Measurements from ENCODE around the gene ENGASE.
A peak's percentile ranks its signal among the peaks of the same experiment; 100 is the strongest.

ENGASE gene

DNA sequence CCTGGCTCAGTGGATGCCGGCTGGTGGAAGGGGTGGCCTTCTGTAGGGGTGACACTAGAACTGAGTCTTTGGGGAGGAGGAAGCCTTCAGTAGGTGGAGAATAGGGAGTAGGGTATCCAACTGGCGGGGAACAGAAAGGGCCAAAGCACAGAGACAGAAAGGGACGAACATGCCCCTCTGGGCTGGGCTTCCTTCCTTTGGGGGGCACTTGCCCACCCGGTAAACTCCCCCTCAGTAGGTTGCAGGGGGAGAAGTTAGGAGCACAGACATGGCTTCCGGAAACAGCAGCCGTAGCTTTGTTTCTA, 774 bp downstream of the ENGASE start:
- Histone ChIP-seq H3K9me3 (ENCODE audit: control insufficient read depth in 1 of 2, low read length in 2 of 2) (no peaks in the 10 kb centered on the region), H3K27ac (ENCODE audit: low read length) (peak overlapping the region; percentile 58), H3K4me3 (ENCODE audit: low read depth in 1 of 2, low read length in 2 of 2) (peak overlapping the region; percentile 83 to 85), H3K36me3 (ENCODE audit: control insufficient read depth in 1 of 2, insufficient read depth in 2 of 2, low read length in 2 of 2) (peaks cover 17 to 29% of the 10 kb centered on the region in 2 donors), H3K27me3 (ENCODE audit: low read depth, low read length) (no peaks in the 10 kb centered on the region), H3K4me1 (ENCODE audit: control insufficient read depth in 1 of 2, insufficient read depth in 2 of 2, low read length in 2 of 2) (peaks cover 7 to 11% of the 10 kb centered on the region in 2 donors)

DNA sequence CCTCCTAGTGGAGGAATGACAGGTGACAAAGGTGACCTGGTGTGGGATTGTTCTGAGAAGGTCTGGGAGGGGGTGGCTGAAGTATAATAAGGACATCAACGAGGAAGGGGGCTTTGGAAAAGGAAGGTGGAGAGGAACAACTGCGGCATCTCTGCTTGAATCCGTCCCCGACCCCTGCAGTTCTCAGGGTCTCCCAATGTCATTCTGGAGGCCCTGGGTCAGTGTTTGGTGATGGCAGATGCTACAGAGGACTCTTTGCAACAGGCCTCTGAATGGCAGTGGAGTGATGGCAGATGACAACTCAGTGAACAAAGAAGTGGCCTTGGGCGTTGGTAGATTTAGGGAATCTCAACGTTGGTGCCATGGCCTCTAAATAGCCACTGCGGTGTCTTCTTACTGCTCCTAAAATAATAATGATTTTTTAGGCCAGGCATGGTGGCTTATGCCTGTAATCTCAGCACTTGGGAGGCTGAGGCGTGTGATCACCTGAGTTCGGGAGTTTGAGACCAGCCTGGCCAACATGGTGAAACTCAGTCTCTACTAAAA, 1.3 kb downstream of the ENGASE start:
- Histone ChIP-seq H3K27me3 (ENCODE audit: low read depth, low read length) (no peaks in the 10 kb centered on the region), H3K36me3 (ENCODE audit: control insufficient read depth in 1 of 2, insufficient read depth in 2 of 2, low read length in 2 of 2) (peaks cover 21 to 35% of the 10 kb centered on the region in 2 donors), H3K27ac (ENCODE audit: low read length) (peak overlapping the region; percentile 58), H3K9me3 (ENCODE audit: control insufficient read depth in 1 of 2, low read length in 2 of 2) (no peaks in the 10 kb centered on the region), H3K4me3 (ENCODE audit: low read depth in 1 of 2, low read length in 2 of 2) (peak overlapping the region; percentile 83 to 85), H3K4me1 (ENCODE audit: control insufficient read depth in 1 of 2, insufficient read depth in 2 of 2, low read length in 2 of 2) (peaks cover 7 to 11% of the 10 kb centered on the region in 2 donors)

DNA sequence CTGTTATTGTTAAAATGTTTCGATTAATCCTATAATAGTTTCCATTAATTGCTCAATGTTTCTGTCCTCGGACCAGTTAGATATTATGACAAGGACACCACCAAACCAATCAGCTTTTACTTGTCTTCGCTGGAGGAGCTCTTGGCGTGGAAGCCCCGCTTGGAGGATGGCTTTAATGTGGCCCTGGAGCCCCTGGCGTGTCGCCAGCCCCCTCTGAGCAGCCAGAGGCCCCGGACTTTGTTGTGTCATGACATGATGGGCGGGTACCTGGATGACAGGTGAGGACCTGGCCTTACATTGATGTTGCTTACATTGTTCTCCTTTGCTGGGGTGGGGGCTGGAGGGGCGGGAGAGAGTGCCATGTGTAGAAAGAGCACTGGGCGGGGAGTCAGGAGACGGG, 3.0 kb downstream of the ENGASE start:
- peaks cover 21 to 43% of the 10 kb centered on the region in 2 donors for H3K36me3 ChIP-seq (ENCODE audit: control insufficient read depth in 1 of 2, insufficient read depth in 2 of 2, low read length in 2 of 2)
- no peaks in the 10 kb centered on the region for H3K9me3 ChIP-seq (ENCODE audit: control insufficient read depth in 1 of 2, low read length in 2 of 2)
- no peak overlapping the region for H3K27ac ChIP-seq (ENCODE audit: low read length)
- H3K4me1 ChIP-seq (ENCODE audit: control insufficient read depth in 1 of 2, insufficient read depth in 2 of 2, low read length in 2 of 2) = peaks cover 7 to 11% of the 10 kb centered on the region in 2 donors
- H3K4me3 ChIP-seq (ENCODE audit: low read depth in 1 of 2, low read length in 2 of 2) = no peak overlapping the region
- no peaks in the 10 kb centered on the region for H3K27me3 ChIP-seq (ENCODE audit: low read depth, low read length)

- peaks cover 7 to 11% of the 10 kb centered on the region in 2 donors for H3K4me1 ChIP-seq (ENCODE audit: control insufficient read depth in 1 of 2, insufficient read depth in 2 of 2, low read length in 2 of 2)
- no peak overlapping the region for H3K4me3 ChIP-seq (ENCODE audit: low read depth in 1 of 2, low read length in 2 of 2)
- H3K36me3 ChIP-seq (ENCODE audit: control insufficient read depth in 1 of 2, insufficient read depth in 2 of 2, low read length in 2 of 2) = peaks cover 21 to 47% of the 10 kb centered on the region in 2 donors
- no peaks in the 10 kb centered on the region for H3K27me3 ChIP-seq (ENCODE audit: low read depth, low read length)
- no peak overlapping the region for H3K27ac ChIP-seq (ENCODE audit: low read length)
- no peaks in the 10 kb centered on the region for H3K9me3 ChIP-seq (ENCODE audit: control insufficient read depth in 1 of 2, low read length in 2 of 2)
Measured at GRCh38 chr17:79078476-79079190, 4.0 kb downstream of the ENGASE start.

DNA sequence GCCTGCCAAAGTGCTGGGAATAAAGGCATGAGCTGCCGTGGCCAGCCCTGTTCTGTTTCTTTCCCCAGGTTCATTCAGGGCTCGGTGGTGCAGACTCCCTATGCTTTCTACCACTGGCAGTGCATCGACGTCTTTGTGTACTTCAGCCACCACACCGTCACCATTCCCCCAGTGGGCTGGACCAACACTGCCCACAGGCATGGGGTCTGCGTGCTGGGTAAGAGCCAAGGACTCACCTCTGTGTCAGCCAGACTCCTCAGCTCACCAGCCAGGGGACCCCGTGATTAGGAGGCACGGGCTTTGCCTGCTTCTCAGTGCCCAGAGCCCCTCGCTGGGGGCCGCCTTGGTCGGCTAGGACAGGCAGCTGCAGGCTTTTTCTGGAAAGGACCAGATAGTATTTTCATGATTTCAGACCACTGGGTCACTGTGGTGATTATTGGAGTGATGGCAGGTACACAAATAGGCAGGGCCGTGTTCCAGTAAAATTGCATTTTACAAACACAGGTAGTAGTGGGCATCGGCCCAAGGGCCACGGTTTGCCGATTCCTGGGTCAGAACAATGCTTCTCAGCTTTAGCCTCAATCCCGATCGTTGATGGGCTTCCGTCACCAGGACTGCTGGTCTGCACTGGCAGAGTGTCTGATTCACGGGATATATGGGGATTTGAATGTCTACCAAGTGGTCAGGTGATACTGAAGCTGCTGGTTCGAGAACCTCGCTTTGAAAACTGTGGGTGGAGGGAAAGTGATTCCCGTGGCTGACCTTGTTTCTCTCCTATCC, 5.0 kb downstream of the ENGASE start:
- H3K27ac ChIP-seq (ENCODE audit: low read length) = no peak overlapping the region
- no peak overlapping the region for H3K4me3 ChIP-seq (ENCODE audit: low read depth in 1 of 2, low read length in 2 of 2)
- peaks cover 7% of the 10 kb centered on the region in 2 donors for H3K4me1 ChIP-seq (ENCODE audit: control insufficient read depth in 1 of 2, insufficient read depth in 2 of 2, low read length in 2 of 2)
- H3K36me3 ChIP-seq (ENCODE audit: control insufficient read depth in 1 of 2, insufficient read depth in 2 of 2, low read length in 2 of 2) = peaks cover 21 to 56% of the 10 kb centered on the region in 2 donors
- H3K9me3 ChIP-seq (ENCODE audit: control insufficient read depth in 1 of 2, low read length in 2 of 2) = no peaks in the 10 kb centered on the region
- H3K27me3 ChIP-seq (ENCODE audit: low read depth, low read length) = no peaks in the 10 kb centered on the region

DNA sequence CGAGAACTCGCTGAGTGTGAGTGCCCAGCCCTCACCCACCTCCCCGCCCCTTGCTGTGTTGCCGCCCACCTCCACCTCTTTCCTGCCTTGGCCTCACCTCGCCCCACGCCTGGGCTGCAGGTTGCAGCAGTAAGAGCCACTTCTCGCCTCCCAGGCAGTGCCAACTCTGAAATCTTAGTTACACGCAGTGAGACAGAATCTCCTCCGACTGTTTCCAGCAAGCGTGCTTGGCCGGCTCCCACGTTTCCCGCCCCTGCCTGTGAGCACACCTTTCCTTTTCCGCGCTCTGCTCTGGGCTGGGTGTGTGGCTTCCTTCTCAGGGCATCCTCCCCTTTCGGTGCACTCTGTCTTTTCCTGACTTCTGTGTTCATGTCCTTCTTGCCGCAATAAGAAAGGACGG, 5.7 kb downstream of the ENGASE start:
- H3K27me3 ChIP-seq (ENCODE audit: low read depth, low read length) = no peaks in the 10 kb centered on the region
- no peak overlapping the region for H3K27ac ChIP-seq (ENCODE audit: low read length)
- peaks cover 21 to 64% of the 10 kb centered on the region in 2 donors for H3K36me3 ChIP-seq (ENCODE audit: control insufficient read depth in 1 of 2, insufficient read depth in 2 of 2, low read length in 2 of 2)
- no peak overlapping the region for H3K4me3 ChIP-seq (ENCODE audit: low read depth in 1 of 2, low read length in 2 of 2)
- no peaks in the 10 kb centered on the region for H3K9me3 ChIP-seq (ENCODE audit: control insufficient read depth in 1 of 2, low read length in 2 of 2)
- H3K4me1 ChIP-seq (ENCODE audit: control insufficient read depth in 1 of 2, insufficient read depth in 2 of 2, low read length in 2 of 2) = peaks cover 6 to 7% of the 10 kb centered on the region in 2 donors

DNA sequence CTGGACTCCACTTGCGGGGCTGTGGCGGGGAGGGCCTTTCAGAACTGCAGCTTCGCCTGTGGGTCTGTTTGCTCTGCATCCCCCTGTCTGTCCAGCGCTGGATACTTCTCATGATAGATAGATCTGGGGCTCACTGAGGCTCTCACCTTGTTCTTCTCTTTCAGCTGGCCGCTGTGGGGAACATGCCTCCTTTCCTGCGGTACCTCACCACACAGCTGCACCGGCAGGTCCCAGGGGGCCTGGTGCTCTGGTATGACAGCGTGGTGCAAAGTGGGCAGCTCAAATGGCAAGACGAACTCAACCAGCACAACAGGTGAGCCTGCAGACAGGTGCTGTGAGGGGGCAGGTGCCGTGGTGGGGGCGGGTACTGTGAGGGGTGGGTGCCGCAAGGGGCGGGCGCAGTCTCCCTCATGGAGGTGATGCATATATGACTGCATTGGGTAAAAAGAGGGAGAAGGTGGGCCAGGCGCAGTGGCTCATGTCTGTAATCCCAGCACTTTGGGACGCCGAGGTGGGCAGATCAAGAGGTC, 6.2 kb downstream of the ENGASE start:
- Histone ChIP-seq H3K4me1 (ENCODE audit: control insufficient read depth in 1 of 2, insufficient read depth in 2 of 2, low read length in 2 of 2) (peaks cover 1 to 3% of the 10 kb centered on the region in 2 donors), H3K9me3 (ENCODE audit: control insufficient read depth in 1 of 2, low read length in 2 of 2) (no peaks in the 10 kb centered on the region), H3K27me3 (ENCODE audit: low read depth, low read length) (no peaks in the 10 kb centered on the region), H3K36me3 (ENCODE audit: control insufficient read depth in 1 of 2, insufficient read depth in 2 of 2, low read length in 2 of 2) (peaks cover 21 to 68% of the 10 kb centered on the region in 2 donors), H3K4me3 (ENCODE audit: low read depth in 1 of 2, low read length in 2 of 2) (no peak overlapping the region), H3K27ac (ENCODE audit: low read length) (no peak overlapping the region)

DNA sequence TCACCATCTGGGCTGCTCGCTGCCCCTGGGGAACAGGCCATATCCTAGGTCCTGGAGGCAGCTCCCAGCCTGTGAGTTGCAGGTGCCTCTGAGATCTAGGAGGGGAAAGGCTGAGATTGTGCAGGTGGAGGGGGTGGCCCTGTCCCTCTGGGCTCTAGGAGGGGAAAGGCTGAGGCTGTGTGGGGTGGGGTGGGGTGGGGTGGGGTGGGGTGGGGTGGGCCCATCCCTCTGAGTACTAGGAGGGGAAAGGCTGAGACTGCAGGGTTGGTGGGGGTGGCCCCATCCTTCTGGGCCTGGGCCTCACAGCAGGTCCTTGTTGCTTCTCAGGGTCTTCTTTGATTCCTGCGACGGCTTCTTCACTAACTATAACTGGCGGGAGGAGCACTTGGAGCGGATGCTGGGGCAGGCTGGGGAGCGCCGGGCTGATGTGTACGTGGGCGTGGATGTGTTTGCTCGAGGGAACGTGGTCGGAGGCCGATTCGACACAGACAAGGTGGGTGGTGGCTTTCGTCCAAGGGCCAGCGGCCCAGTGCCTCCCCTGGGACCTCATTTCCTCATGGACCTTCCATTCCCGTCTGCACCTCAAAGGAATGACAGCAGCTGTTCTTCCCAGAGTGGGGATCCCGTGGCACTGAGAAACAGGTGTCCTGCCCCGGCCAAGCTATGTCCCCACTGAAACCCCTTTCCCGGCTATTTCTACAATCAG, 7.1 kb downstream of the ENGASE start:
- no peak overlapping the region for H3K27ac ChIP-seq (ENCODE audit: low read length)
- H3K36me3 ChIP-seq (ENCODE audit: control insufficient read depth in 1 of 2, insufficient read depth in 2 of 2, low read length in 2 of 2) = peaks cover 21 to 74% of the 10 kb centered on the region in 2 donors

DNA sequence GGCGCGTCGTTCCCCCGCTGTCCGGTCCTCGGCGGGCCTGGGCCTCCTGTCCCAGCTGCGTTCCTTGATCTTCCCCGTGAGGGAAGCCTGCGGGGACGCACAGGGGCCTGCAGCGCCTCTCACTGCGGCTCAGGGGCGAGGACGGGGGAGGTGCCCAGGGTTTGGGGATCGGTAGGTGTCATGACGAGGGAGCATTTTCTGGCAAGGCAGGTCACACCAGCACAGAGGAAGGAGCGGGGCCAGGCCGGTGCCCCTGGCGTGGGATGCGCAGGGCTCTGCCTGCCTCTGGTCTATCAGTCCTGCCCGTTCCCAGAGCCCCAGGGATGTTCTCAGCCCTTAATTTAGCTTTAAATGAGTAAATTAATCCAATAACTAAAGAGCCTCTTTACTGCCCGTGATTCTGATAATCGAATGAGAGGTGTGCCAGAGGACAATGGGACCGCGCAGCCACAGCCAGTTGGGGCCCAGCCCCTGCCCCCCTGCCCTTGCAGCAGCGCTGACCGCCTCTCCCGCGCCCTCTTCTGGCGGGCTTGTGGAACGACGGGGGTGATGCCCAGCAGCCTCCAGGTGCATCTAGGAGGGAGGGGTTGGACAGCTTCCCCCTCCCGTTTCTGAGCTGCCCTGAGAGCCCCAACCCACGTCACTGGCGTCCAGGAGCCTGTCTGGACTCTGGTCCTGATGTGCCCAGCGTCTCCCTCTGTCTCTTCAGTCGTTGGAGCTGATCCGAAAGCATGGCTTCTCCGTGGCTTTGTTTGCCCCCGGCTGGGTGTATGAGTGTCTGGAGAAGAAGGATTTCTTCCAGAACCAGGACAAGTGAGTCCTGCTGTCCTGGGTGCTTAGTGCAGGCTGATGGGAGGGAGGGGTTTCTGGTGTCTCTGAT, 7.9 kb downstream of the ENGASE start:
- no peak overlapping the region for H3K27ac ChIP-seq (ENCODE audit: low read length)
- no peak overlapping the region for H3K4me3 ChIP-seq (ENCODE audit: low read depth in 1 of 2, low read length in 2 of 2)
- no peaks in the 10 kb centered on the region for H3K27me3 ChIP-seq (ENCODE audit: low read depth, low read length)
- H3K36me3 ChIP-seq (ENCODE audit: control insufficient read depth in 1 of 2, insufficient read depth in 2 of 2, low read length in 2 of 2) = peaks cover 21 to 72% of the 10 kb centered on the region in 2 donors
- H3K9me3 ChIP-seq (ENCODE audit: control insufficient read depth in 1 of 2, low read length in 2 of 2) = no peaks in the 10 kb centered on the region
- H3K4me1 ChIP-seq (ENCODE audit: control insufficient read depth in 1 of 2, insufficient read depth in 2 of 2, low read length in 2 of 2) = no peaks in the 10 kb centered on the region

More for the DNA sequence above, 7.1 kb downstream of the ENGASE start:
- Histone ChIP-seq H3K4me1 (ENCODE audit: control insufficient read depth in 1 of 2, insufficient read depth in 2 of 2, low read length in 2 of 2) (no peaks in the 10 kb centered on the region), H3K27me3 (ENCODE audit: low read depth, low read length) (no peaks in the 10 kb centered on the region), H3K9me3 (ENCODE audit: control insufficient read depth in 1 of 2, low read length in 2 of 2) (no peaks in the 10 kb centered on the region), H3K4me3 (ENCODE audit: low read depth in 1 of 2, low read length in 2 of 2) (no peak overlapping the region)

DNA sequence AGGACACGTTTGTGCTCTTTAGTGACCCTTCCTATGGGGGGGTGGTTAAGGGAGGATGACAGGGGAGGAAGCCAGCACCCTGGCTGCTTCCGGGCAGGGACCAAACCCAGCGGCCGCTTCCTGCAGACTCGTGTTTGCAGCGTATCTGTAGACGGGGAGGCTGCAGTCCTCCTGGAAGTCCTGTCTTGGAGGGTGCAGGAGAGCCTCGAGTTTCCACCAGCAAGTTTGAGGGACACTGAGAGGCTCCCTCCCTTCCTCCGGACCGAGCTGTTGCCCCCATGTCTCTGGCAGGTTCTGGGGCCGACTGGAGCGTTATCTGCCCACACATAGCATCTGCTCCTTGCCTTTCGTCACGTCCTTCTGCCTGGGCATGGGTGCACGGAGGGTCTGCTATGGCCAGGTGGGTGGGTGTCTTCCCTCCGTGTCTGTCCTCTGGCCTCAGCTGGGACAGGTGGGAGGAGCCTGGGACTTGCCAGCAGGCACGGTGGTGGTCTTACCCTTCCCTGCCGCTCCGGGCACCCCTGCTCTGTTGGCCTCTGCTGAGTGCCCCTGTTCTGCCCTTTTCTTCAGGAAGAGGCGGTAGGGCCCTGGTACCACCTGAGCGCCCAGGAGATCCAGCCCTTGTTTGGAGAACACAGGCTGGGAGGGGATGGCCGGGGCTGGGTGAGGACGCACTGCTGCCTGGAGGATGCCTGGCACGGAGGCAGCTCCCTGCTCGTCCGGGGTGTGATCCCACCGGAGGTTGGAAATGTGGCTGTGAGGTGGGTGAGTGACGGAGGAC, 8.8 kb downstream of the ENGASE start:
- Histone ChIP-seq H3K27ac (ENCODE audit: low read length) (no peak overlapping the region), H3K36me3 (ENCODE audit: control insufficient read depth in 1 of 2, insufficient read depth in 2 of 2, low read length in 2 of 2) (peaks cover 21 to 68% of the 10 kb centered on the region in 2 donors), H3K9me3 (ENCODE audit: control insufficient read depth in 1 of 2, low read length in 2 of 2) (no peaks in the 10 kb centered on the region), H3K27me3 (ENCODE audit: low read depth, low read length) (no peaks in the 10 kb centered on the region), H3K4me1 (ENCODE audit: control insufficient read depth in 1 of 2, insufficient read depth in 2 of 2, low read length in 2 of 2) (no peaks in the 10 kb centered on the region), H3K4me3 (ENCODE audit: low read depth in 1 of 2, low read length in 2 of 2) (no peak overlapping the region)

All from muscle layer of duodenum (tissue), 2 donors.